Measurements from ENCODE around the gene EPM2AIP1.

GRCh38 chr3:37017683-37018082 is 24.8 kb upstream of the EPM2AIP1 start:
- TF ChIP-seq CTCF (IDR thresholded peaks at IDR 0.05 in 8 of 11, conservative IDR thresholded peaks at IDR 0.05 in 3 of 11) (no peak), POLR2A (IDR thresholded peaks at IDR 0.05) (no peak)

Data from spleen (tissue), 7 donors.